Ectodermal cell (in vitro differentiated cells): ENCODE data around the gene TMEM250.

Experiments used
- H3K27ac ChIP-seq: 2 replicates; pipeline ENCODE4 v1.7.0; 2013; ENCODE audit warnings: mild to moderate bottlenecking, low read depth, low read length; ENCODE audit not compliant: insufficient read depth, poor library complexity, severe bottlenecking
- H3K27me3 ChIP-seq: 2 replicates; pipeline ENCODE4 v1.7.0; 2013; ENCODE audit warnings: mild to moderate bottlenecking, low read length; ENCODE audit not compliant: insufficient read depth, control insufficient read depth, poor library complexity, severe bottlenecking
- H3K36me3 ChIP-seq: one replicate; pipeline ENCODE4 v1.7.0; 2013; ENCODE audit warnings: low read length; ENCODE audit not compliant: control insufficient read depth, insufficient read depth
- H3K4me1 ChIP-seq: one replicate; pipeline ENCODE4 v1.7.0; 2013; ENCODE audit warnings: low read length; ENCODE audit not compliant: control insufficient read depth, insufficient read depth
- H3K4me3 ChIP-seq: 2 replicates; pipeline ENCODE4 v1.7.0; 2013; ENCODE audit warnings: low read depth, low read length, control low read depth; ENCODE audit not compliant: insufficient read depth
- H3K9me3 ChIP-seq: 2 replicates; pipeline ENCODE4 v1.7.0; 2013; ENCODE audit warnings: mild to moderate bottlenecking, low read length, moderate library complexity; ENCODE audit not compliant: control insufficient read depth
- WGBS, 2 experiments: methylation state at CpG; one replicate each; pipeline ENCODE4 v1.1.7; 2013; ENCODE audit warnings: missing lambda C conversion rate in 2 of 2; 5-methylcytosine and 5-hydroxymethylcytosine counted together

TMEM250 gene

DNA sequence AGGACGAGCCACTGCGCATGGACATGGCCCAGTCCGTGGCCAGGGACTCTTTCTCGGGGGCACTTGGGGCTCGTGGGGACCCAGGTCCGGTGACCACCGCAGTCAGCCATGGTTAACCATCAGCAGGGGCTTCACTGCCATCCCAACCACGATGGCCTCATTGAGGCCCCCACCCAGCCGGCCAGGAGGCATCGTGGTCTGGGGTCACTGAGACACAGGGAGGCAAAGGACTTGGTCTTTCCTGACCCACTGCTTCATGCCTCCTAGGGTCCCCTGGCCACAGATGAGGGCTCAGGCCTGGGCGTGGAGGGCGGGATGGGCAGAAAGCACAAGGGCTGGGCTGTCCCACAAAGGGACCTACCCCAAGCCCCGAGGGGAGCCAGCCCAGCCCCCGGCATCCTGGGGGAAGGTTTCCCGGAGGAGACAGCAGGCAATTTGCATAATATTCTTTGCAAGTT, 30.2 kb downstream of the TMEM250 start:
- no peak overlapping the region for H3K27ac ChIP-seq
- H3K9me3 ChIP-seq: no peaks in the 10 kb centered on the region
- no peak overlapping the region for H3K4me3 ChIP-seq
- no peaks in the 10 kb centered on the region for H3K36me3 ChIP-seq
- H3K27me3 ChIP-seq: peaks cover 5% of the 10 kb centered on the region
- H3K4me1 ChIP-seq: peaks cover 29% of the 10 kb centered on the region
- whole genome bisulfite sequencing, 2 experiments: 83 to 85% methylated on average over 15 of the region's 15 CpGs

DNA sequence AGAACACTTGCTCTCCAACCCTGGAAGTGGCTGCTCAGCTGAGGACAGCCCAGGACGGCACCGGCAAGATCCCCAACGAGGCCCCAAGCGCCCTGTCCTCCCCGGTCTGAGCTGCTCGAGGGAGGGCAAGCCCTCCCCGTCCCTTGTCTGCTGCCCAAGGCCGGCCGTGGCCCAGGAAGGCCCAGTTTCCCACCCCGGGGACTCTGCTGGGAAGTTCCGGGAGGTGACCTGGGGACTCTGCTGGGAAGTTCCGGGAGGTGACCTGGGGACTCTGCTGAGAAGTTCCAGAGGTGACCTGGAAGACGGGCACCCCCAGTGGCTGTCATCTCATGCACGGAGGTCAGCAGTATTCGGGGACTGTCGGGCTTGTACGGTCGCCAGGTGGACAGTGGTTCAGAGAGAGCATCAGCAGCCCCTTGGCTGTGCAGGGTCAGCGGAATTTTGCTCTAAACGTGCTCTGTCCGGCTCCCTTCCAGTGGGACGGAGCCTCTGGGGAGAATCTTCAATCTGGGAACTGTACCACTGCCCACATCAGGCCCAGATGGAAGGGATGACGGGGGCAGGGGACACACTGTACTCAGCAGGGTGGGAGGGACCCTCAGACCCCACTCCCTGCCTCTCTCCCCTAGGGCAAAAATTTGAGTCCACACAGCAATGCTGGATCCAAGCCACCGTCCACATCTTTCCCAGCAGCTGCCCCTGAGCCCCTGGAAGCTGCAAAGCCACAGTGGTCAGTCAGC, 30.8 kb downstream of the TMEM250 start:
- 86 to 88% methylated on average over 24 of the region's 24 CpGs for WGBS, 2 experiments
- Histone ChIP-seq H3K4me3 (no peak overlapping the region), H3K27me3 (no peaks in the 10 kb centered on the region), H3K36me3 (no peaks in the 10 kb centered on the region), H3K27ac (no peak overlapping the region), H3K9me3 (no peaks in the 10 kb centered on the region), H3K4me1 (peaks cover 23% of the 10 kb centered on the region)

DNA sequence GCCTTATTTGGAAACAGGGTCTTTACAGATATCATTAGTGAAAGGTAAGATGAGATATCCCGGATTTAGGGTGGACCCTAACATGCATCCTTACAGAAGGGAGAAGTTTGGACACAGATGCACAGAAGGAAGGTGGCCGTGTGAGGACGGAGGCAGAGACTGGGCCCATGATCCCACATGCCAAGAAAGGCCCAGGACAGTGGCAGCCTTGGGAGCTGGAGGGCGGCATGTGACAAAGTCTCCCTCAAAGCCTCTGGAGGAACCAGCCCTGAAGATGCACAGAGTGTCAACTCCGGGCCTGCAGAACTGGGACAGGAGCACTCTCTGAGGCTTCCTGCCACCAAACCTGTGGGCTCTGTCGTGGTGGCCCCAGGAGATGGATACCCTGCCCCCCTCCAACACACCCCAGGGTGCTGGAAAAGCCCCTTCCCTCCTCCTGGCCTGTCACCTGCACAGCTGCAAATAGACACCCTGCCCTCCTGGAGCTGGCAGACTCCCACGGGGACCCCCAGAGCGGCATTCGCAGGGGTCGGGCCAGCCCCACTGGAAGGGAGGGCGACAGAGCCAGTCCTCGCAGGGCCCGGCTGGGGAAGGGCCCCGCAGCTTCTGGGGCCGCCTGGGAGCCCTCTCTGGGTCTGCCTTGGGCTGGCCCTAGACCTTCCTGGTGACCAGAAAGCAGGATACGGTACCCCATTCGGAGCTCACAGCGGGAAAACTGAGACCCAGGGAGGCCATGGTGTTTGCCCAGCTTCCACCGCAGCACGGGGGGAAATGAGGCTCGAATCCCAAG, 31.5 kb downstream of the TMEM250 start:
- Histone ChIP-seq H3K4me1 (peaks cover 20% of the 10 kb centered on the region), H3K9me3 (no peaks in the 10 kb centered on the region), H3K27ac (no peak overlapping the region), H3K27me3 (no peaks in the 10 kb centered on the region), H3K36me3 (no peaks in the 10 kb centered on the region), H3K4me3 (no peak overlapping the region)
- WGBS, 2 experiments: 91 to 92% methylated on average over 21 of the region's 21 CpGs

DNA sequence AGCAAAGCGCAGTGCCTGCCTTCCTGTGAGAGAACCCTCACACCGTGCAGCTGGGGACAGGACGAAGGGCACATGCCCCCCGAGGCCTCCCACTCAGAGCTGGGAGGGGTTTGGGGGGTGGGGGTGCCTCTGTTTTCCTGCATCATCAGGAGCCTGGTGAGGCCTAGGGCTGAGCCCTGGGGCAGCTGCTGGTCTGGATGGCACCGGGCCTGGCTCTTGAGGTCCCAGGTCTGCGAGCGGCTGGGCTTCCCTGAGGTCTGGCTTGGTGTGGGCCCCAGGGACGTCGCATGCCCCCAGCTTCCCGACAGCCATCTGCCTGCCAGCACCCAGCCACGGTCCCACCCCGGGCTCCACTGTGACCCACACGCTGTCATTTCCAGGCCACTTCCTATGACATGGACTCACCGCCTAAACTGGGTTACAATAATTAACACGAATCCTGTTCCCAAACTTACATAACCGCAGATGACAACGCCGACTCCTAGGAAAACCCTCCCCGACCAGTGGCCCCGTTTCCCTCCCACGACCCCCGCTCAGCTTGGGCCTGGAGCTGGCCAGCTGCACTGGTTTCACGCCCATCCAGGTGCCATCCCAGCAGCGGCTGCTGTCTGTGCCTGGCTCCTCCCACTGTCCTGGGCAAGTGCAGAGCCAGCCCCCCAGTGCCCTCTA, 32.3 kb downstream of the TMEM250 start:
- WGBS, 2 experiments: 93% methylated on average over 24 of the region's 24 CpGs
- Histone ChIP-seq H3K4me1 (peaks cover 12% of the 10 kb centered on the region), H3K27ac (no peak overlapping the region)

DNA sequence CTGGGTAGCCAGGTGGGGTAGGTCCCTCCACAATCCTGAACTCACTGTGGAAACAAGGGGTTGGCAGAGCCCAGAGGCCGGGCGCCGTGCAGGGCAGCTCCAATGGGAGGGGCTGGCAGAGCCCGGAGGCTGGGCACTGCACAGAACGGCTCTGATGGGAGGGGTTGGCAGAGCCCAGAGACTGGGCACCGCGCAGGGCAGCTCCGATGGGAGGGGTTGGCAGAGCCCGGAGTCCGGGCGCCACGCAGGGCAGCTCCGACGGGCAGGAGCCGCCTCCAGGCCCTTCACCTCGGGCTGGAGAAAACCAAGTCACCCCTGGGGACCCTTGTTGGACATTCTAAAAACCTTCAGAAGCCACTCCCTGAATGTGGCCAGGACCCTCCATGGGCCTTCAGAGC, 32.9 kb downstream of the TMEM250 start:
- H3K4me1 ChIP-seq: peaks cover 7% of the 10 kb centered on the region
- 91 to 92% methylated on average over 16 of the region's 16 CpGs for WGBS, 2 experiments
- no peak overlapping the region for H3K27ac ChIP-seq
- H3K4me3 ChIP-seq: no peak overlapping the region
- no peaks in the 10 kb centered on the region for H3K27me3 ChIP-seq
- H3K9me3 ChIP-seq: no peaks in the 10 kb centered on the region
- no peaks in the 10 kb centered on the region for H3K36me3 ChIP-seq

More for the DNA sequence above, 32.3 kb downstream of the TMEM250 start:
- Histone ChIP-seq H3K4me3 (no peak overlapping the region), H3K36me3 (no peaks in the 10 kb centered on the region), H3K27me3 (no peaks in the 10 kb centered on the region), H3K9me3 (no peaks in the 10 kb centered on the region)

DNA sequence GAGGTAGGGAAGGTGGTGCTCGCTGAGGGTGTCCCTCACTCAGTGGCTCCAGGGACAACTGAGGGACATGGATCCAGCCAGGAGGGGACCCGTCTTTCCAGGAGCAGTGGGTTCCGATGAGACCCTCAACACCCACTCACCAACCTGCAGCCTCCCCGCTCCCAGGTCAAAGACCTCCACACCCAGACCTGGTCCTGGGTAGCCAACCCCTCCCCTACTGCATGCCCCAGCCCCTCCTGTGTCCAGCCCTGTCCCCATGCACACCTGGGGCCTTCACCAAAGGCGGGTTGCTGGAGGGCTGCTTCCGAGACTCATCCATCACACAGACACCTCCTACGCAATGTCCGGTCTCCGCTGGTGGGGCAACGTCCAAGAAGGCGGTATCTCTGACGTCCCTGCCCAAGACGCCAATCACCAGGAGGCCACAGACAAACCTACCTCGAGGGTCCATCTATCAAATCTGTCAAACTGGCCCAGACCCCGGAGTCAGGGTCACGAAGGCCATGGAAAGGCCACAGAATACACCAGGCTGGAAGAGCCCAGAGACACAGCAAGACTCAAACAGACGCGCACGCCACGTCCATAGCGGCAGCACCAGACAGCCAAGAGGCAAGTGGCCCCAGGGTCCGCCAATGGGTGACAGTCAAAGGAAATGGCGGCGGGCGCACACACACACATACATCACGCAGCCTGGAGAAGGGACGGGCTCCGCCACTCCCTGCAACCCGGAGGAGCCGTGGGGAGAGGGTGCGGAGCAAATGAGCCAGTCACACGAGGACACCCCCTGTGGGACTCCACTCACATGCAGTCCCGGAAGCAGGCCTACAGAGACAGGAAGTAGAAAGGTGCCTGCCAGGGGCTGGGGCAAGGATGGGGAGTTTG, 34.4 kb downstream of the TMEM250 start:
- H3K9me3 ChIP-seq: no peaks in the 10 kb centered on the region
- no peaks in the 10 kb centered on the region for H3K27me3 ChIP-seq
- H3K36me3 ChIP-seq: no peaks in the 10 kb centered on the region
- no peak overlapping the region for H3K4me3 ChIP-seq
- H3K4me1 ChIP-seq: peaks cover 3% of the 10 kb centered on the region
- WGBS, 2 experiments: 95 to 96% methylated on average over 33 of the region's 33 CpGs
- no peak overlapping the region for H3K27ac ChIP-seq

DNA sequence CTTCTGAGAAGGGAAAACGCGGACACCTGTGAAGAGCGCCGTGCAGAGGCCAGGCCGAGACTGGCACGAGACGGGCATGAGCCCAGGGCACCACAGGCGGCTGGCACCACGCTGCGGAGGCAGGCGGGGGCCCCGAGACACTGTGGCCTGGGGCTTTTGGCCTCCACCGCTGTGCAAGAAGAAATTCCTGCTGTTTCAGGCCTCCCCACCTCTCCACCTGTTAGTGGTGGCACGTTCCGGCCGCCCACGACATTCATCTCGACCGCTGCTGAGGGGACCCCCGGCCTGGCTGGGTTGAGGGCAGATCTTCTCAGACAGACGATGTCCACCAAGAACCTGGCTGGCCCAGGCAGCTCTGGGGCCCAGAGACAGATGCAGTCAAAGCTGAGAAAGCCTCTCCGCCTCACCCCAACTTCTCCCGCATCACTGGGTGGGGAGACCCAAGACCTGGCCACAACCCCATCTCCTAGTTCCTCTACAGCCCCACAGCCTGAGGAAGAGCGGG, 35.1 kb downstream of the TMEM250 start:
- H3K36me3 ChIP-seq: no peaks in the 10 kb centered on the region
- no peak overlapping the region for H3K4me3 ChIP-seq
- peaks cover under 1% of the 10 kb centered on the region for H3K4me1 ChIP-seq
- H3K27me3 ChIP-seq: no peaks in the 10 kb centered on the region
- no peak overlapping the region for H3K27ac ChIP-seq
- 94 to 96% methylated on average over 24 of the region's 24 CpGs for WGBS, 2 experiments
- no peaks in the 10 kb centered on the region for H3K9me3 ChIP-seq

DNA sequence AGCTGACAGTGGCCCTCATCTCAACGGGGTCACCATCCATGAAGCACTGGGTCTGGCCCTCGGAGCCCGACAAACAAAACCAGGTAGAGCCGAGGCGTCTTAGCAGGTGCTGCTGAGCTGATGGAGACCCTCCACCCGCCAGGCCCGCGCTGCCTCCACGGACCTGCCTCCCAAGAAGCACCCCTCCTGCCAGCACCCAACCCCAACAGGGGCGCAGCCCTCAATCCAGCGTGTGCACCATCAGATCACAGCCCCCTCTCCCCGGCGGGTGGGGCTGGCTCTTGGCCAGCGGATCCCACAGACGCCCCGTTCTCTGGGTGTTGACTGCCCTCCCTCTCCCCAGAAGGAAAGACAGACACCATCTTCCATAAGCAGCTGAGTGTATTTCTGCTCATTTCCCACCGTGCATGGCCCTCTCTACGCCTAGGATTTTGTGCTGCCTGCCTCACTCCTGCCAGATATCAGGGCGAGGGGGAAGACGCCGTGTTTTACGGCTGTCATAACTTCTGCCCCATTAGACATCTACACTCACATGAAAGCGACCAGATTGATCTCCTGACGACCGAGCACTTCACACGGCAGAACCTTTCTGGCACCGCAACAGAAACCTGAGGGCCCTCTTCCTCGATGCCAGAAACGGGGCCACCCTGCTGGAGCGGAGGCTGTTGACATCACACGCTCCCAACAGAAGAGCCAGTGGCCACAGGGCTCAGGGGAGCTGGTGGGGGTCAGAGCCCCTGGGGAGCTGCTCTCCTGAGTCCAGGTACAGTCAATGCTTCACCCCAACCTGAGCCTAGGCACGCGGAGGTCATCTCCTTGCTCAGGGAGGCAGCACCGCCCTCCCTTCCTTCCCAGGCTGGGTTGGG, 35.9 kb downstream of the TMEM250 start:
- H3K27ac ChIP-seq: no peak overlapping the region
- no peaks in the 10 kb centered on the region for H3K27me3 ChIP-seq
- no peaks in the 10 kb centered on the region for H3K9me3 ChIP-seq
- H3K4me1 ChIP-seq: no peaks in the 10 kb centered on the region
- H3K4me3 ChIP-seq: no peak overlapping the region
- H3K36me3 ChIP-seq: no peaks in the 10 kb centered on the region
- WGBS, 2 experiments: 91% methylated on average over 34 of the region's 34 CpGs
